H9 (cell line): ENCODE measurements around the gene GYG2. TPM values are rescaled to one million over a fixed set of nuclear protein-coding genes. Genes with fewer than 3 reads are reported as not detected.

Experiments
- DNase-seq: peaks from one replicate; pipeline ENCODE4 v3.0.0-alpha.2; 2017
- H2AFZ ChIP-seq: one replicate; pipeline ENCODE4 v1.6.1; 2013; ENCODE audit warnings: mild to moderate bottlenecking, low read length, control low read depth, moderate library complexity
- H2AK5ac ChIP-seq: 2 replicates; pipeline ENCODE4 v1.6.1; 2013; ENCODE audit warnings: low read length, control low read depth, mixed read lengths; ENCODE audit not compliant: insufficient read length
- H2BK120ac ChIP-seq: one replicate; pipeline ENCODE4 v1.6.1; 2013; ENCODE audit warnings: low read depth, mild to moderate bottlenecking, low read length, control low read depth, inconsistent platforms; ENCODE audit not compliant: poor library complexity, severe bottlenecking
- H2BK12ac ChIP-seq: 2 replicates; pipeline ENCODE4 v1.6.1; 2013; ENCODE audit warnings: low read length, control low read depth, mixed read lengths, low read depth; ENCODE audit not compliant: insufficient read length
- H2BK15ac ChIP-seq: 2 replicates; pipeline ENCODE4 v1.6.1; 2013; ENCODE audit warnings: low read depth, low read length, control low read depth
- H2BK20ac ChIP-seq: one replicate; pipeline ENCODE4 v1.6.1; 2013; ENCODE audit warnings: low read depth, mild to moderate bottlenecking, low read length, control low read depth, inconsistent platforms; ENCODE audit not compliant: poor library complexity, severe bottlenecking
- H2BK5ac ChIP-seq: 2 replicates; pipeline ENCODE4 v1.6.1; 2013; ENCODE audit warnings: low read length, control low read depth, mixed read lengths; ENCODE audit not compliant: insufficient read length
- H3K14ac ChIP-seq: 2 replicates; pipeline ENCODE4 v1.6.1; 2013; ENCODE audit warnings: low read length, control low read depth; ENCODE audit not compliant: insufficient read depth
- H3K18ac ChIP-seq: 2 replicates; pipeline ENCODE4 v1.6.1; 2013; ENCODE audit warnings: low read depth, mild to moderate bottlenecking, mixed read lengths, low read length, control low read depth; ENCODE audit not compliant: insufficient read length
- H3K23ac ChIP-seq: 2 replicates; pipeline ENCODE4 v1.6.1; 2013; ENCODE audit warnings: low read length, control low read depth, mixed read lengths, low read depth; ENCODE audit not compliant: insufficient read length
- H3K23me2 ChIP-seq: 2 replicates; pipeline ENCODE4 v1.6.1; 2013; ENCODE audit warnings: low read depth, mild to moderate bottlenecking, mixed read lengths, low read length, control low read depth; ENCODE audit not compliant: insufficient read length, poor library complexity, severe bottlenecking
- H3K27ac ChIP-seq: 2 replicates; pipeline ENCODE4 v1.5.1; 2013; ENCODE audit warnings: low read length, control low read depth, mixed read lengths, low read depth; ENCODE audit not compliant: insufficient read length
- H3K27me3 ChIP-seq: 2 replicates; pipeline ENCODE4 v1.6.1; 2013; ENCODE audit warnings: low read length, control low read depth, inconsistent platforms; ENCODE audit not compliant: insufficient read depth
- H3K4ac ChIP-seq: 2 replicates; pipeline ENCODE4 v1.6.1; 2013; ENCODE audit warnings: low read depth, mild to moderate bottlenecking, control low read depth, inconsistent platforms, low read length, moderate library complexity
- H3K4me1 ChIP-seq: 2 replicates; pipeline ENCODE4 v1.6.1; 2013; ENCODE audit warnings: low read length, control low read depth, inconsistent platforms; ENCODE audit not compliant: insufficient read depth
- H3K4me2 ChIP-seq: 2 replicates; pipeline ENCODE4 v1.6.1; 2013; ENCODE audit warnings: low read length, control low read depth, mixed read lengths; ENCODE audit not compliant: insufficient read length, insufficient read depth
- H3K56ac ChIP-seq: 2 replicates; pipeline ENCODE4 v1.6.1; 2013; ENCODE audit warnings: low read depth, mild to moderate bottlenecking, mixed read lengths, low read length, control low read depth; ENCODE audit not compliant: insufficient read length
- H3K79me1 ChIP-seq: 2 replicates; pipeline ENCODE4 v1.6.1; 2013; ENCODE audit warnings: low read depth, mild to moderate bottlenecking, moderate library complexity, low read length, control low read depth, inconsistent platforms; ENCODE audit not compliant: insufficient read depth, poor library complexity, severe bottlenecking
- H3K79me2 ChIP-seq: 2 replicates; pipeline ENCODE4 v1.6.1; 2013; ENCODE audit warnings: low read length, control low read depth, inconsistent platforms; ENCODE audit not compliant: insufficient read depth
- H3K9ac ChIP-seq: 2 replicates; pipeline ENCODE4 v1.6.1; 2013; ENCODE audit warnings: low read length, control low read depth, mixed read lengths; ENCODE audit not compliant: insufficient read length; ENCODE audit errors: extremely low read depth
- H3K9me3 ChIP-seq: one replicate; pipeline ENCODE4 v1.6.1; 2013; ENCODE audit warnings: low read depth, low read length, inconsistent platforms; ENCODE audit not compliant: control insufficient read depth
- H3T11ph ChIP-seq: one replicate; pipeline ENCODE4 v1.6.1; 2013; ENCODE audit warnings: mild to moderate bottlenecking, low read length, control low read depth, inconsistent platforms
- H4K20me1 ChIP-seq: one replicate; pipeline ENCODE4 v1.6.1; 2013; ENCODE audit not compliant: control insufficient read depth, insufficient read length, insufficient read depth
- H4K5ac ChIP-seq: 2 replicates; pipeline ENCODE4 v1.6.1; 2013; ENCODE audit warnings: low read depth, mild to moderate bottlenecking, mixed read lengths, low read length, control low read depth; ENCODE audit not compliant: insufficient read length
- H4K8ac ChIP-seq: replicated peaks from 2 replicates; pipeline ENCODE4 v1.6.1; 2013; ENCODE audit warnings: low read length, control low read depth, mixed read lengths, low read depth; ENCODE audit not compliant: insufficient read length
- H4K91ac ChIP-seq: 2 replicates; pipeline ENCODE4 v1.6.1; 2013; ENCODE audit warnings: low read depth, mild to moderate bottlenecking, moderate library complexity, mixed read lengths, low read length, control low read depth; ENCODE audit not compliant: insufficient read length
- H3K27ac Mint-ChIP-seq, 3 experiments: 2 replicates in 2 of 3; 3 replicates in 1 of 3; pipeline ENCODE4 v1.8.0; 2020 to 2021; ENCODE audit warnings: mixed read lengths in 3 of 3, mild to moderate bottlenecking in 1 of 3, moderate library complexity in 1 of 3
- H3K27me3 Mint-ChIP-seq: 2 replicates; pipeline ENCODE4 v1.8.0; 2021; ENCODE audit warnings: low read depth, mild to moderate bottlenecking, moderate library complexity, mixed read lengths
- H3K36me3 Mint-ChIP-seq, 3 experiments: 2 replicates in 2 of 3; 3 replicates in 1 of 3; pipeline ENCODE4 v1.8.0; 2020 to 2021; ENCODE audit warnings: low read depth in 3 of 3, mixed read lengths in 3 of 3; ENCODE audit not compliant: insufficient read depth in 1 of 3
- H3K4me1 Mint-ChIP-seq, 2 experiments: 2 replicates each; pipeline ENCODE4 v1.8.0; 2020; ENCODE audit warnings: mixed read lengths in 2 of 2
- H3K4me3 Mint-ChIP-seq, 2 experiments: 2 replicates in 1 of 2; 3 replicates in 1 of 2; pipeline ENCODE4 v1.8.0; 2020 to 2021; ENCODE audit warnings: mild to moderate bottlenecking in 2 of 2, mixed read lengths in 2 of 2, moderate library complexity in 1 of 2
- H3K9me3 Mint-ChIP-seq, 2 experiments: 2 replicates in 1 of 2; 3 replicates in 1 of 2; pipeline ENCODE4 v1.8.0; 2020; ENCODE audit warnings: mild to moderate bottlenecking in 2 of 2, mixed read lengths in 2 of 2, moderate library complexity in 1 of 2
- CTCF ChIP-seq: fragments of 200-600 bp; sonication (generic); conservative IDR thresholded peaks from 3 replicates; pipeline ENCODE4 v1.8.0; 2021; ENCODE audit warnings: antibody characterized with exemption, mild to moderate bottlenecking
- WGBS: extraction: QIAGEN DNeasy Blood & Tissue Kit; methylation state at CpG from one replicate; pipeline ENCODE4 v1.1.7; 2013; ENCODE audit warnings: missing lambda C conversion rate, low lambda C conversion rate, mixed read lengths; ENCODE audit not compliant: insufficient read length; ENCODE audit errors: extremely low coverage; 5-methylcytosine and 5-hydroxymethylcytosine counted together
- total RNA-seq: library from RNA; stranded (reverse); gene quantifications from 2 replicates; pipeline ENCODE4 v1.2.1, GENCODE V29; 2021

GYG2 gene
- total RNA-seq, 1 experiment from 2014 or later = 95.9 TPM

- Histone ChIP-seq H3K18ac (no peak overlapping the region), H3K79me1 (no peaks in the 10 kb centered on the region), H3K9ac (no peak overlapping the region), H3K23ac (no peak overlapping the region), H2AFZ (no peak overlapping the region), H3K56ac (no peak overlapping the region), H3K27ac (peak overlapping the region; percentile 1), H2BK5ac (no peak overlapping the region), H4K20me1 (no peaks in the 10 kb centered on the region), H2BK20ac (no peak overlapping the region), H3T11ph (no peak overlapping the region), H3K4ac (no peak overlapping the region), H2BK120ac (no peak overlapping the region), H2AK5ac (no peak overlapping the region), H3K14ac (no peak overlapping the region), H3K79me2 (no peaks in the 10 kb centered on the region), H4K8ac (no peak overlapping the region), H3K9me3 (no peaks in the 10 kb centered on the region), H3K23me2 (no peaks in the 10 kb centered on the region), H4K91ac (no peak overlapping the region), H3K4me2 (no peak overlapping the region), H3K4me1 (peaks cover 4% of the 10 kb centered on the region; the same call in 1 of the 2 replicates), H2BK15ac (no peak overlapping the region), H3K27me3 (no peaks in the 10 kb centered on the region), H2BK12ac (no peak overlapping the region), H4K5ac (no peak overlapping the region)
- WGBS = no CpG with 5 or more reads among the region's 4 CpGs
- peaks cover 0 to 2% (median 0%) of the 10 kb centered on the region in 3 experiments; a peak in 1 of 7 replicates for H3K36me3 Mint-ChIP-seq
- no peaks in the 10 kb centered on the region for H3K27me3 Mint-ChIP-seq
- H3K4me3 Mint-ChIP-seq = peak overlapping the region in 1 of 2 experiments; percentile 10; a peak in 2 of 5 replicates
- DNase-seq = no peak
- no peak for TF ChIP-seq CTCF
- H3K27ac Mint-ChIP-seq = peak overlapping the region; percentile 91 to 99 (median 98)
- H3K9me3 Mint-ChIP-seq = no peaks in the 10 kb centered on the region
- peaks cover 56 to 64% of the 10 kb centered on the region in 2 experiments for H3K4me1 Mint-ChIP-seq
These were observed 46.6 kb upstream of the GYG2 start for GRCh38 chrX:2782171-2782570.
